ES-I3 (cell line): ENCODE results near the gene NIN.
A peak's percentile ranks its signal among the peaks of the same experiment; 100 is the strongest.

Experiments
- H3K36me3 ChIP-seq: 2 replicates; pipeline ENCODE4 v1.6.1; 2013; ENCODE audit warnings: mild to moderate bottlenecking, low read length, control low read depth, moderate library complexity; ENCODE audit not compliant: insufficient read depth
- H3K4me1 ChIP-seq: 2 replicates; pipeline ENCODE4 v1.6.1; 2013; ENCODE audit warnings: mild to moderate bottlenecking, control low read depth, low read length; ENCODE audit not compliant: insufficient read depth
- H3K9ac ChIP-seq: 2 replicates; pipeline ENCODE4 v1.6.1; 2013; ENCODE audit warnings: low read depth, mild to moderate bottlenecking, low read length, moderate library complexity
- H3K9me3 ChIP-seq: 2 replicates; pipeline ENCODE4 v1.6.1; 2013; ENCODE audit warnings: mild to moderate bottlenecking, low read length, moderate library complexity; ENCODE audit not compliant: control insufficient read depth, insufficient read depth

The NIN gene, protein sequence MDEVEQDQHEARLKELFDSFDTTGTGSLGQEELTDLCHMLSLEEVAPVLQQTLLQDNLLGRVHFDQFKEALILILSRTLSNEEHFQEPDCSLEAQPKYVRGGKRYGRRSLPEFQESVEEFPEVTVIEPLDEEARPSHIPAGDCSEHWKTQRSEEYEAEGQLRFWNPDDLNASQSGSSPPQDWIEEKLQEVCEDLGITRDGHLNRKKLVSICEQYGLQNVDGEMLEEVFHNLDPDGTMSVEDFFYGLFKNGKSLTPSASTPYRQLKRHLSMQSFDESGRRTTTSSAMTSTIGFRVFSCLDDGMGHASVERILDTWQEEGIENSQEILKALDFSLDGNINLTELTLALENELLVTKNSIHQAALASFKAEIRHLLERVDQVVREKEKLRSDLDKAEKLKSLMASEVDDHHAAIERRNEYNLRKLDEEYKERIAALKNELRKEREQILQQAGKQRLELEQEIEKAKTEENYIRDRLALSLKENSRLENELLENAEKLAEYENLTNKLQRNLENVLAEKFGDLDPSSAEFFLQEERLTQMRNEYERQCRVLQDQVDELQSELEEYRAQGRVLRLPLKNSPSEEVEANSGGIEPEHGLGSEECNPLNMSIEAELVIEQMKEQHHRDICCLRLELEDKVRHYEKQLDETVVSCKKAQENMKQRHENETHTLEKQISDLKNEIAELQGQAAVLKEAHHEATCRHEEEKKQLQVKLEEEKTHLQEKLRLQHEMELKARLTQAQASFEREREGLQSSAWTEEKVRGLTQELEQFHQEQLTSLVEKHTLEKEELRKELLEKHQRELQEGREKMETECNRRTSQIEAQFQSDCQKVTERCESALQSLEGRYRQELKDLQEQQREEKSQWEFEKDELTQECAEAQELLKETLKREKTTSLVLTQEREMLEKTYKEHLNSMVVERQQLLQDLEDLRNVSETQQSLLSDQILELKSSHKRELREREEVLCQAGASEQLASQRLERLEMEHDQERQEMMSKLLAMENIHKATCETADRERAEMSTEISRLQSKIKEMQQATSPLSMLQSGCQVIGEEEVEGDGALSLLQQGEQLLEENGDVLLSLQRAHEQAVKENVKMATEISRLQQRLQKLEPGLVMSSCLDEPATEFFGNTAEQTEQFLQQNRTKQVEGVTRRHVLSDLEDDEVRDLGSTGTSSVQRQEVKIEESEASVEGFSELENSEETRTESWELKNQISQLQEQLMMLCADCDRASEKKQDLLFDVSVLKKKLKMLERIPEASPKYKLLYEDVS (N-terminal part only)

DNA sequence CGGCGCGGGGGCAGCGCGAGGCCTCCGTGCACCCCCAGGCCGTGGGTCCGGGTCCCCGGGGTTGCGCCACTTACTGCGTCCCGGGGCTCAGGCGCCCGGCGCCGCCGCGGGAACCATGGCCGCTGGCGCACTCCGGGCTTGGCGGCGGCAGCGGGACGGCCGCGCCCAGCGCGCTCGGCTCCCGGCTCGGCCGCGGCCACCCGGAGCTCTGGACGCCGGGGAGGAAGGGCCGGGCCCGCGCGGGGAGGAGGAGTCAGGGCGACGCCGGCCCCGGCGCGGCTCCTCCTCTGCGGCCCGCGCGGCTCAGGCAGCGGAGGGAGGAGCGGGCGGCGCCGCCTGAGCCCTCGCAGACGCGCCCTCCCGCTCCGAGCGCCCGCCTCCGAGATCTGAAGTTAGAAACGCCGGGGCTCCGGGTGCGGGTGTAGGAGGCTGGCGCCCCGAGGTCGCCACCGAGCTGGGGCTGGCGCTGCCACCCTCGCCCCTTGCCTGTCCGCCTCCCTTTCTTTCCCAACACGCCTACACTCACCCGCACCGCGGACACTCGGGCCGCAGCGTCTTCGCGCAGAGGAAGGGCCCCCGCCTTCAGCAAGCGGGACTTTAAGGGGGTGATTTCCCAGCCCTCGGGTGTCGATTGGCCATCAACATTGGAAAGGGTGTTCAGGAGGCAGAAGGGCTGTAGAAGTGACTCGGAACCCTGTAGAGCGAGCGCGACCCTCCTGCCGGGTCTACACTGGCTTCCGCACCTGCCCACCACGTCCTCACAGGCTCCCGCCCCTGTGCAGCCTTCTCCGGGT is at the start of gene NIN:
Gene NIN (minus strand): TSS at position 231 of the 794 bp plus-strand sequence. CDS start 9,106 bp downstream, outside the sequence.
- H3K4me1 ChIP-seq: peaks cover 8% of the 10 kb centered on the region
- H3K9me3 ChIP-seq: no peaks in the 10 kb centered on the region
- H3K9ac ChIP-seq: peak within 1 kb of the TSS; percentile 65

DNA sequence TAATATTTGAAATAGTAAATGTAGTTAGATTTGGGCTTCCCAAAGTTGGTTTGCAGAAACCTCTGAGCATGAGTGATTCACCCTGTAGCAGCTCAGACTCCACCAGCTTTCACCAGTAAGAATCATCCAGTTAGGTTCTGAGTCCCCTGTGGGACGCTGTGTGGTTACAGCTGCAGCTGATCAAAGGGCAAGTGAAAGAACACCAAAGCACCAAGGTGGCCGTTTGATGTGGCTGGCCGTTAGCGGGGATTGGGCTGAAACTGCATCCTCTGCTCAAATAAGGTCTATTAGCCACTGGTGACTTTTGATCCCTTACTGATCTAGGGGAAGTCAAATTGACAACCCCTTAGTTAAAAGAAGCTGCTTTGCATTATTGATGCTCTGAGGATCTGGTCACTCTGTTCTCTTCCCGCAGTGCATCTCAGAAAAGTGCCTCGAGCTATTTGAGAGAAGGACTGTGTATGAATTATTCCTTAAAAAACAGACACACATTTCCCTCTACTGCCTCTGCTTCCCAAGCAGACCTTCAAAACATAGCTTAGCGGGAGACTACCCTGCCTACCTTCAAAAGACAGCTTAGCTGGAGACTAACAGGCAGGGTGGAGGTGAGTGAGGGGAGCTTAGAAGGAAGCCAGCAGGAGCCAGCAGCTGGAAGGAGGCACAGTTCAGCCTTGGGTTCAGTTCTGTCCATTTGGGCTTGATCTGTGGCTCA is 44.6 kb upstream of the NIN start:
- H3K4me1 ChIP-seq: peaks cover 9% of the 10 kb centered on the region; the same call in 1 of the 2 replicates

More for the DNA sequence above, at the start of gene NIN:
- no peaks in the 10 kb centered on the region for H3K36me3 ChIP-seq

DNA sequence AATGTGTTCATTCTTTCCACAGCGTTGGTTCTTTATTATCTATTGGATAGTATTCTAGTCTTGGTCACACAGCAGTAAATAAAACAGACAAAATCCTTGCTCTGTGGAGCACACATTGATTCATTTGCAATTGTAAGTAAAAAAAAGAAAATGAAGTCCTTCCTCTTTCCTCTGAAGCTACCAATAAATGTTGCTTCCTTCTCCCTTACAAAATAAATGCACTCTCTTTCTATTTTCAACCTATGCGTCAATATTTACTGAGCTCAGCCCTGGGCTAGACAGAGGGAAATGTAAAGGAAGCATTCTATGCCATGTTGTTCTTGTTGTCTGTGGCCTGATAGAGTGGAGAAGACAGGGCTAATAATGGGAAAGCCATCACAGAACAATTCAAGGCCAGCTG is 43.8 kb upstream of the NIN start:
- Histone ChIP-seq H3K9ac (no peak overlapping the region), H3K9me3 (no peaks in the 10 kb centered on the region)

More for the DNA sequence above, 44.6 kb upstream of the NIN start:
- H3K9me3 ChIP-seq: no peaks in the 10 kb centered on the region
- H3K9ac ChIP-seq: no peak overlapping the region
- no peaks in the 10 kb centered on the region for H3K36me3 ChIP-seq

DNA sequence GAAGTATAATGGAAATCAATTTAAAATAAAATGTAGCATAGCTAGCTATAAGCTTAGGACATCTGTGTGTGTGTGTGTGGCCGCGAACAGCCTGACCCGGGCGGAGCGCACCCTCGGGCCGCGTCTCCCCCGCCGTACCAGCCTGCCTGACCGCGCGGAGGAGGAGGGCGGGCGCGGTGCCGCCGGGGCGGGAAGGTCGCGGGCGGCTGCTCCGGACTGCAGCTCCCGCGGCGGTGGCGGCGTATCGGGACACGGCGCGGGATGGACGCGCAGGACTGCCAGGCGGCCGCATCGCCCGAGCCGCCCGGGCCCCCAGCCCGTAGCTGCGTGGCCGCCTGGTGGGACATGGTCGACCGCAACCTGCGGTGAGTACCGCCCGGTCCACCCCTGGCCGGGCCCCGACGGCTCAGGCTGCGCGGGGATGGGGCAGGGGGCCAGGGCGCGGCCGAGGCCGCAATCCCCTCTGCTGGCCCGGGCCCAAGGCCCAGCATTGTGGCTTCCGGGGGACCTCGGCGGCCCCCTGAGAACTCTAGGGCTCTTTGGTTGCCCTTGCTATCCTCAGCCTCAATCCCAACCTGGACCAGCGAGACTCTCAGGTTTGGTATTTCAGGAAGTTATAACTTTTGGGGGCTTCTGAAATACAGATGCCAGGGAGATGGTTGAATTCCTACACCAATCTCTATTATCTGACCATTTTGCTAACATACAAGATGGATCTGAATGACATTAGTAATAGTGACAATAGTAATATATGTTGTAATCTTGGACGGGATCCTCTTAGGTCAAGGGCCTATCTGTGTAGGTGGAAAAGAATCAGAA is 41.2 kb upstream of the NIN start, which contains the start of gene ABHD12B:
Gene ABHD12B (plus strand): TSS at position 140 of the 819 bp plus-strand sequence. CDS start 122 bp downstream, at position 262.
- Histone ChIP-seq H3K9me3 (no peaks in the 10 kb centered on the region), H3K36me3 (no peaks in the 10 kb centered on the region), H3K9ac (peak within 1 kb of the TSS; percentile 57; the same call in 1 of the 2 replicates), H3K4me1 (peaks cover 9% of the 10 kb centered on the region; the same call in 1 of the 2 replicates)

More for the DNA sequence above, 43.8 kb upstream of the NIN start:
- Histone ChIP-seq H3K4me1 (peaks cover 9% of the 10 kb centered on the region; the same call in 1 of the 2 replicates), H3K36me3 (no peaks in the 10 kb centered on the region)

DNA sequence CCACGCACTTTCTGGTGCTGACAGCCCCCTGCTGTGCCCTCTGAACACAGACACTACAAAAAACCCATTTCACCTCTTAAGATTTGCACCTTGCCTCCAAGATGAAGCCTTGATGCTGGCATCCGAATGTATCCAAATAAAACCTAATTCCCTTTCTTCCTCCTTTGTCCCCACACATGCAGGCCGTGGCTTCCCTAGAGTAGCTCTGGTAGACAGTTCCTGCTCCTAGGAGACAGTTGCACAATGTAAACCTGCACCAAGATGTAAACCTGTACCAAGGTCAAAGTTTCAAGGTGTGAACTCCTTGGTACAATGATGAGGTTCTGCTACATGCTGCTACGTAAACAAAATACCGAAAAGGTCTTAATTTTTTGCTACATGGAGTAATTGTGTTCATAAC is 40.3 kb upstream of the NIN start:
- H3K9me3 ChIP-seq: no peaks in the 10 kb centered on the region

DNA sequence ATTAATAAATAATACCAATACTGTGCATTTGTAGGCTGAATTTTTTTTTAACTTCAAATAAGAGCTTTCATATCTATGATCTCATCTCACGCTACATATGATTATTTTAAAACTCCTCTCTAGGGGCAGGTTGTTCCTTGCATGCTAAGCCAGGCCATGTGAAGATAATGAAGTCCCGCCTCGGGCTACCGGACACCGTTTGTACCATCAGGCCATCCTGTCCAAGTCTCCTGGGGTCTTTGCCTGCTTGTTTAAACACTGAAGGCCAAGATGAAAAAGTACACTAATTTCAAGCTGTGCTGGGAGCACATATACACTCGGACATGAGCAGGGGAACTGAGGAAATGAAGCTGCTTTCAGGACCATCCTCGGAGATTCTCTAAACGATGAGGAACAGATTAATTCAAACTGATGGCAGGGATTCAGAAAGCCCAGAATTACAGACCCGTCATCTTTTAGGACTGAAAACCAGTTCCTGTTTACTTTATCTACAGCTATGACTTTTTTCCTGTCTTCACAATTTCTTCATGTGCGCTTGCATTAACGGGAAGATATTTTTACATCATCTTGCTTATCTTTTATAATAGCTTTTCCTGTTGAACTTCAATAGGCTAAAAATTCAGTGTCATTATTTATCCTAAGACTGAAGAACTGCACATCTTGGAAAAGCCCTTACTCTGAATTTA is 34.6 kb upstream of the NIN start:
- Histone ChIP-seq H3K36me3 (no peaks in the 10 kb centered on the region), H3K4me1 (peaks cover 8% of the 10 kb centered on the region; the same call in 1 of the 2 replicates), H3K9me3 (no peaks in the 10 kb centered on the region), H3K9ac (no peak overlapping the region)

More for the DNA sequence above, 40.3 kb upstream of the NIN start:
- Histone ChIP-seq H3K4me1 (peaks cover 6% of the 10 kb centered on the region; the same call in 1 of the 2 replicates), H3K9ac (no peak overlapping the region), H3K36me3 (no peaks in the 10 kb centered on the region)

DNA sequence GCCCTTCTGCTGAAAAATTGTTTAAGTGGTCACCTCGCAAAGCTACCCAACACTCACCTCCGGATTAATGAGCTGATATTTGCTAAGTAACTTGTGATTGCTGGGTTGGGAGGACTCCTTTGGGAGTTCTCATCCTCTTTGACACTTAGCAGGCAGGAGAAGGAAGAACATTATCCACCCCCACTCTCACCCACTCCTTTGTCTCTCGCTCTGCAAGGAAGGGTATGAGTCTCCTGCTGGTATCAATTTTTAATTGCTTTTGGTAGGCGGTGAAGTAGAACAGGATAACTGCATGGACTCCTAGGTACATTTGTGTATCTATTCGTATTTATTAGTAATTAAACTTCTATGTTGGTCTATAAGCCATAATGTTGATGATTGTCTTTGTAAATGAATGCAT is 34.0 kb upstream of the NIN start:
- H3K4me1 ChIP-seq: peaks cover 8% of the 10 kb centered on the region; the same call in 1 of the 2 replicates

DNA sequence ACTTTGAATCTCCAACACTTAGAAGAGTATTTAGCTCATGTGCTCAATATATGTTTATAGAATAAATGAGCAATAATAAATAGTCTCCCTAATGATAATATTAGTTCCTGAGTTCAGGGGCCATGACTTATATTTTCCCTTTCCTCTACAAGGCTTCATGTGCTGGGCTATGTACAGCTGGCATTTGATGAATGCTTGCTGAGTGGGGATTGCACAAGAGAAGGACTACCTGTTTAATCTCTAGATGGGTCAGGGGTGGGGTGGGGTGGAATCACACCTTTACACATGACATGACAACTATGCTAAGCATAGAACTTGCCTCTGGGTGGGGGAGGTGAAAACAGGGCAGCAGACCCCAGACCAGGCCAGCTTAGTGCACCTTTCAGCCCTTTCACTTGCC is 33.3 kb upstream of the NIN start:
- H3K36me3 ChIP-seq: no peaks in the 10 kb centered on the region
- H3K9ac ChIP-seq: no peak overlapping the region
- no peaks in the 10 kb centered on the region for H3K9me3 ChIP-seq
- peaks cover 8% of the 10 kb centered on the region for H3K4me1 ChIP-seq

More for the DNA sequence above, 34.0 kb upstream of the NIN start:
- Histone ChIP-seq H3K9ac (no peak overlapping the region), H3K36me3 (no peaks in the 10 kb centered on the region), H3K9me3 (no peaks in the 10 kb centered on the region)

DNA sequence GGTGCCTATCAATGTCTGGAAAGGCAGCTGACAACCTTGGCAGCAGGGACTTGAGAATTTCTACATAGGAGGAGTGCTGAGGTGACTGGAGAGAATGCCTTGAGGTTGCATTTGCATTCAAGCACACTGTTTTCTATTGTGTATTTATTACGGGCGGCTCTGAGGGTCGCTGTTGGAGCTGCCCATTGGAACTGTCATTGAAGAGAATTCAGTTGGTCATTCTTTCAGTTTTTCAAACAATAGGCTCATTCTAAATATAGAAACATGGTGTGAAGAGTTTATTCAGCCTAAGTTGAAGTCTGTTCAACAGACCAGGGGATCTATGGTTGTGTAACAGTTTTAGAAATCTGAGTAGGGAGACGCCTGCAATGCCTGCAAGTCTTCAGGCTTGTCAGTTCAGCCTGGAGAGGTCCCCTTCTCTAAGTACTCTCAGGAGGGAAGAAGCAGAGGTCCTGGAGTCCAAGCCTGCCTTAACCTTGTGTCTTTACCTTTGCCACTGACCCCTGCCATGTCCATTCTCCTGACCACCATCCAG is 31.1 kb upstream of the NIN start:
- Histone ChIP-seq H3K36me3 (no peaks in the 10 kb centered on the region), H3K4me1 (peaks cover 8% of the 10 kb centered on the region), H3K9me3 (no peaks in the 10 kb centered on the region), H3K9ac (no peak overlapping the region)

DNA sequence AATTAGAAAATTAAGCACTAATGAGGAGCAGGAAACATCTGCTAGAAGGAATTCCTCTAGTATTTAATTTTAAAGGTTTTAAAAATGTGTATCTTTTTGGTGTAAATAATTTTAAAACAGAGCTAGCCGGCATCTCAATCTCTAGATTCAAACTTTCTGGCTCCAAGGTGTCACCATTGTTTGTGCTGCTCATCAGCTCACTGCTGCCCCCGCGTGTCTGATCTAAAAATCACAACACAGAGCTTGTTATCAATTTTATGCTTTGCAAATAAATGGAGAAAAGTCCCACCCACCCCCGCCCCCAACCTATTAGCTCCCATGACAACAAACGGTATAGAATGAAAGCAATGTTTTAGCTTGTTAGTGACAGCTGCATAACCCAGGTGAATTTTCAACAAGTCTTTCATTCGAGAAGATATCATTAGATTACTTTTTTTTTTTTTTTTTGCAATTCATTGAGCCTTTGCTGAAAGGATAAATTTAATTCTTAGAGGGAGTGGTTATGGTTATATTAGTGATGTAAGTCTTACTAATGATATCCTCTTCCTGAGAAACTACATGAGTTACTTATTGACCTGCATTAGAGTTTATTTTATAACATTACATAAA is 29.6 kb upstream of the NIN start:
- Histone ChIP-seq H3K36me3 (no peaks in the 10 kb centered on the region), H3K4me1 (peaks cover 8% of the 10 kb centered on the region), H3K9me3 (no peaks in the 10 kb centered on the region), H3K9ac (peak overlapping the region; percentile 40; the same call in 1 of the 2 replicates)

DNA sequence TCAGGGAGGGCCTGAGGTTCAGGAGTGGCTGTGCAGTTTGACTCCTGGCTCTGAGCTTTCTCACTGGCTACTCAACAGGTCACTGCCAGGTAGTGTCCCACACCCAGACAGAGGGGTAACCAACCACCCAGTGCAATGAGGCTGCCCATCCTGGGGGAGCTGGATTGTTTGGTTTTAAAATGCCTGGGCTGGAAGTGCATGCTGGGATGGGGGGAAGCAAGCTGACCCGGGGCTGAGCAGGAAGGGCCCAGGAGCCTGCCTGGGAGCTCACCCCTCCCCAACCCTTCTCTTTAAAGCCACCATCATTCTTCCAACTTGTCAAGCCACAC is 28.3 kb upstream of the NIN start:
- H3K36me3 ChIP-seq: no peaks in the 10 kb centered on the region
- no peaks in the 10 kb centered on the region for H3K9me3 ChIP-seq
- H3K9ac ChIP-seq: no peak overlapping the region; the same call in 1 of the 2 replicates
- peaks cover 8% of the 10 kb centered on the region for H3K4me1 ChIP-seq
